ENCODE measurements around the gene PREP. TPM values are rescaled to one million over a fixed set of nuclear protein-coding genes. Genes with fewer than 3 reads are reported as not detected.

PREP gene
- total and polyA plus RNA-seq, 2 of the 8 experiments (the other 6 are each of a cell fraction or from before 2014, with no cell fraction given) = 26.8 to 70.0 TPM

DNA sequence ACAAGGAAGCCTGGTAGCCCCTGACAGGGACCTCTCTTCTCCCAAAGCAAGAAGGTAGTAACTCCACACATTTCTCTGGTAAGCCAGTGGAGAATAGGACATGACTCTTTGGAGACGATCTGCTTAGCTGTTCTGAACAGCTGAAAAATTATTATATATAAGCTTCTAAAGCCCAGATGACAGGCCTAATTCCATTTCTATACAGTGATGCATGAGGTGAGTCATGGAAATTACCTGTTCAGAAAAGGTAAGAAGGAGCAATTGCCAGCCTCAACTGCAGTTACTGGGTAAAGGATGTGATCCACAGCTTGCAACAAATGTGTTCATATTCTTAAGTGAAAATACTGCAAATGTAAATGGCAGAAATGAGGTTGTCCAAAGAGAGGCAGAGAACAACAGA, 54.0 kb downstream of the PREP start:
- no peak overlapping the region for H3K23ac ChIP-seq (ENCODE audit: insufficient read length)
- H3K4me2 ChIP-seq (ENCODE audit: insufficient read depth in 1 of 2, low read depth in 2 of 2, low read length in 2 of 2) = no peak overlapping the region
- H2AK5ac ChIP-seq (ENCODE audit: low read depth, low read length) = no peak overlapping the region
- H2AFZ ChIP-seq (ENCODE audit: low read length) = no peak overlapping the region
- FAIRE-seq (no peak), DNase-seq (ENCODE audit: low read depth in 1 of 2, low spot score in 2 of 2) (no peak)
- H4K8ac ChIP-seq (ENCODE audit: extremely low read depth, insufficient read depth, low read length) = no peak overlapping the region
- no peaks in the 10 kb centered on the region for H3K79me2 ChIP-seq (ENCODE audit: control insufficient read depth in 1 of 2, insufficient read depth in 2 of 2, low read length in 2 of 2)
- H2BK15ac ChIP-seq (ENCODE audit: low read length) = no peak overlapping the region
- ChIA-PET POLR2A (ENCODE audit: partially characterized antibody) (no interaction called here), CTCF (ENCODE audit: partially characterized antibody) (interaction anchor here (0.8 to 4.2 kb wide), 4 partner anchors 11 to 33 kb away, joined by 3 to 17 read pairs (median 4); no protein-coding TSS in a partner anchor)
- H2BK12ac ChIP-seq (ENCODE audit: low read depth, low read length) = no peak overlapping the region
- H4K91ac ChIP-seq (replicated peaks; ENCODE audit: insufficient read length, low read length) = no peak overlapping the region
- no peak overlapping the region for H3K14ac ChIP-seq (ENCODE audit: insufficient read length)
- H3K4ac ChIP-seq (replicated peaks; ENCODE audit: insufficient read length, low read depth, low read length) = no peak overlapping the region
- no peak overlapping the region for H3K18ac ChIP-seq (ENCODE audit: extremely low read depth, low read length)
- no peaks in the 10 kb centered on the region for H3K4me1 ChIP-seq (replicated peaks in 1 of 4; ENCODE audit: control insufficient read depth in 3 of 4, insufficient read depth in 4 of 4, low read length in 3 of 4)
- 94% methylated on average over 1 of the region's 1 CpG; no CpG with 5 or more reads in 1 of the 2 experiments for WGBS, 2 experiments (ENCODE audit: extremely low coverage in 1 of 2, insufficient coverage in 1 of 2, insufficient read length in 1 of 2, insufficient replicate concordance in 2 of 2, low coverage in 1 of 2, low lambda C conversion rate in 2 of 2, missing lambda C conversion rate in 1 of 2)
- H3K23me2 ChIP-seq (ENCODE audit: low read depth, low read length) = no peaks in the 10 kb centered on the region
- H4K20me1 ChIP-seq (replicated peaks in 1 of 2; ENCODE audit: control insufficient read depth in 1 of 2, insufficient read depth in 2 of 2, low read length in 2 of 2) = no peaks in the 10 kb centered on the region
- H2BK5ac ChIP-seq (ENCODE audit: low read depth, low read length) = no peak overlapping the region
- H3K27me3 ChIP-seq (replicated peaks in 1 of 4; ENCODE audit: control insufficient read depth in 3 of 4, extremely low read depth in 1 of 4, insufficient read depth in 3 of 4, low read length in 3 of 4) = no peaks in the 10 kb centered on the region
- no peak overlapping the region for H3K56ac ChIP-seq (replicated peaks; ENCODE audit: insufficient read length, low read depth, low read length)
- H3K4me3 ChIP-seq (ENCODE audit: extremely low read depth in 1 of 4, insufficient read depth in 2 of 4, low read depth in 3 of 4, low read length in 4 of 4) = no peak overlapping the region
- H4K5ac ChIP-seq (ENCODE audit: insufficient read length, low read depth, low read length) = no peak overlapping the region
- H3K27ac ChIP-seq (ENCODE audit: low read depth, low read length) = no peak overlapping the region
- H2BK20ac ChIP-seq (ENCODE audit: low read length) = no peak overlapping the region
- H2BK120ac ChIP-seq (replicated peaks; ENCODE audit: low read depth, low read length) = no peak overlapping the region
- H3K9me3 ChIP-seq (ENCODE audit: insufficient read depth in 2 of 2, low read depth in 1 of 2, low read length in 1 of 2) = no peaks in the 10 kb centered on the region
- H3K79me1 ChIP-seq (ENCODE audit: low read depth, low read length) = no peaks in the 10 kb centered on the region
- H3K9ac ChIP-seq (replicated peaks in 1 of 4; ENCODE audit: extremely low read depth in 1 of 4, low read depth in 3 of 4, low read length in 3 of 4) = no peak overlapping the region
- peaks cover 0 to 20% (median 11%) of the 10 kb centered on the region in 4 experiments for H3K36me3 ChIP-seq (ENCODE audit: control insufficient read depth in 2 of 4, insufficient read depth in 4 of 4, low read length in 3 of 4)
- TF ChIP-seq SIRT6 (IDR thresholded peaks at IDR 0.05; ENCODE audit: low read length) (no peak), EGR1 (IDR thresholded peaks at IDR 0.05; ENCODE audit: borderline replicate concordance, low read depth, low read length) (no peak), BRCA1 (IDR thresholded peaks at IDR 0.05; ENCODE audit: low read depth, low read length) (no peak), TAF1 (IDR thresholded peaks at IDR 0.05; ENCODE audit: low read depth, low read length) (no peak), SAP30 (IDR thresholded peaks at IDR 0.05; ENCODE audit: insufficient read depth, insufficient replicate concordance, low read length) (no peak), EP300 (IDR thresholded peaks at IDR 0.05; ENCODE audit: borderline replicate concordance in 1 of 2, low read depth in 2 of 2, low read length in 2 of 2) (no peak), SP2 (IDR thresholded peaks at IDR 0.05; ENCODE audit: low read length) (no peak), TBP (IDR thresholded peaks at IDR 0.05; ENCODE audit: low read depth, low read length) (no peak), GTF2F1 (IDR thresholded peaks at IDR 0.05; ENCODE audit: borderline replicate concordance, low read depth, low read length) (no peak), SP1 (IDR thresholded peaks at IDR 0.05; ENCODE audit: low read depth, low read length) (no peak), SIN3A (conservative IDR thresholded peaks at IDR 0.05 in 1 of 2, IDR thresholded peaks at IDR 0.05 in 1 of 2; ENCODE audit: low read depth in 1 of 2, low read length in 2 of 2) (no peak), RBBP5 (IDR thresholded peaks at IDR 0.05; ENCODE audit: borderline replicate concordance, low read depth, low read length) (no peak), TAF7 (optimal IDR thresholded peaks at IDR 0.05; ENCODE audit: borderline replicate concordance, low read depth, low read length) (no peak), NRF1 (IDR thresholded peaks at IDR 0.05; ENCODE audit: low read depth, low read length) (no peak)

All from H1 (cell line).